Measurements from ENCODE around the gene ZNF786.

The ZNF786 gene

GRCh38 chr7:149130572-149131198, 40.2 kb upstream of the ZNF786 start:
- no peak overlapping the region for H2BK12ac ChIP-seq (ENCODE audit: low read length)
- H3K36me3 ChIP-seq (replicated peaks in 1 of 2; ENCODE audit: control insufficient read depth in 2 of 2, insufficient read depth in 2 of 2, low read length in 2 of 2), result peaks cover 4 to 51% of the 10 kb centered on the region in 2 donors
- no peak for DNase-seq (ENCODE audit: low spot score)
- peaks cover 3% of the 10 kb centered on the region in 2 donors for H3K4me1 ChIP-seq (ENCODE audit: control insufficient read depth in 2 of 2, insufficient read depth in 1 of 2, low read depth in 1 of 2, low read length in 2 of 2)
- H2AFZ ChIP-seq (ENCODE audit: low read length), result no peak overlapping the region
- H2BK120ac ChIP-seq (ENCODE audit: low read depth, low read length), result no peak overlapping the region
- no CpG with 5 or more reads among the region's 5 CpGs for WGBS, 2 donors (ENCODE audit: extremely low coverage in 2 of 2, insufficient read length in 2 of 2, insufficient replicate concordance in 1 of 2)
- no peak overlapping the region for H3K4me3 ChIP-seq (ENCODE audit: low read length in 2 of 2)
- H3K23ac ChIP-seq (ENCODE audit: low read depth, low read length, poor library complexity), result no peak overlapping the region
- no peak overlapping the region for H3K4me2 ChIP-seq (ENCODE audit: insufficient read depth, low read length, poor library complexity, severe bottlenecking)
- H3K4ac ChIP-seq (ENCODE audit: low read length), result no peak overlapping the region
- no peak overlapping the region for H3K27ac ChIP-seq (replicated peaks; ENCODE audit: low read length)
- no peak overlapping the region for H2BK15ac ChIP-seq (ENCODE audit: low read length)
- peaks cover 8% of the 10 kb centered on the region for H3K79me1 ChIP-seq (ENCODE audit: low read depth, low read length)
- no peak overlapping the region for H2AK5ac ChIP-seq (ENCODE audit: low read depth, low read length)
- no peak overlapping the region for H3K9ac ChIP-seq (ENCODE audit: low read depth, low read length, poor library complexity)
- H3K14ac ChIP-seq (ENCODE audit: low read length), result no peak overlapping the region
- peaks cover 4 to 14% of the 10 kb centered on the region in 2 donors for H3K9me3 ChIP-seq (replicated peaks in 1 of 2; ENCODE audit: control insufficient read depth in 2 of 2, insufficient read depth in 1 of 2, low read depth in 1 of 2, low read length in 2 of 2)
- H2BK5ac ChIP-seq (ENCODE audit: low read length), result no peak overlapping the region
- no peak overlapping the region for H4K8ac ChIP-seq (ENCODE audit: low read depth, low read length)
- H4K91ac ChIP-seq (ENCODE audit: low read depth, low read length, poor library complexity), result no peak overlapping the region
- no peak overlapping the region for H3K18ac ChIP-seq (ENCODE audit: low read length)
- no peaks in the 10 kb centered on the region for H3K27me3 ChIP-seq (ENCODE audit: control insufficient read depth in 3 of 3, insufficient read depth in 3 of 3, low read depth in 1 of 3, low read length in 3 of 3)

GRCh38 chr7:149126662-149127266, 36.2 kb upstream of the ZNF786 start:
- peak overlapping the region; percentile 65 for H4K8ac ChIP-seq (ENCODE audit: low read depth, low read length)
- H2BK15ac ChIP-seq (ENCODE audit: low read length), result peak overlapping the region; percentile 75
- H2BK5ac ChIP-seq (ENCODE audit: low read length), result peak overlapping the region; percentile 87
- H3K4ac ChIP-seq (ENCODE audit: low read length), result peak overlapping the region; percentile 66
- no CpG with 5 or more reads among the region's 48 CpGs for WGBS, 2 donors (ENCODE audit: extremely low coverage in 2 of 2, insufficient read length in 2 of 2, insufficient replicate concordance in 1 of 2)
- H2BK12ac ChIP-seq (ENCODE audit: low read length), result no peak overlapping the region
- peak overlapping the region; percentile 97 for H2AFZ ChIP-seq (ENCODE audit: low read length)
- H3K79me1 ChIP-seq (ENCODE audit: low read depth, low read length), result peaks cover 8% of the 10 kb centered on the region
- peak overlapping the region; percentile 99 for H3K9ac ChIP-seq (ENCODE audit: low read depth, low read length, poor library complexity)
- H2AK5ac ChIP-seq (ENCODE audit: low read depth, low read length), result peak overlapping the region; percentile 83
- H3K27me3 ChIP-seq (ENCODE audit: control insufficient read depth in 3 of 3, insufficient read depth in 3 of 3, low read depth in 1 of 3, low read length in 3 of 3), result no peaks in the 10 kb centered on the region
- H3K23ac ChIP-seq (ENCODE audit: low read depth, low read length, poor library complexity), result peak overlapping the region; percentile 99
- H3K4me2 ChIP-seq (ENCODE audit: insufficient read depth, low read length, poor library complexity, severe bottlenecking), result peak overlapping the region; percentile 69
- H2BK120ac ChIP-seq (ENCODE audit: low read depth, low read length), result no peak overlapping the region
- H3K9me3 ChIP-seq (replicated peaks in 1 of 2; ENCODE audit: control insufficient read depth in 2 of 2, insufficient read depth in 1 of 2, low read depth in 1 of 2, low read length in 2 of 2), result peaks cover 6 to 14% of the 10 kb centered on the region in 2 donors
- DNase-seq (ENCODE audit: low spot score), result no peak
- H3K4me3 ChIP-seq (ENCODE audit: low read length in 2 of 2), result peak overlapping the region; percentile 82 to 96
- H3K18ac ChIP-seq (ENCODE audit: low read length), result peak overlapping the region; percentile 99
- peak overlapping the region; percentile 78 for H3K27ac ChIP-seq (replicated peaks; ENCODE audit: low read length)
- H3K14ac ChIP-seq (ENCODE audit: low read length), result peak overlapping the region; percentile 97
- peaks cover 4 to 27% of the 10 kb centered on the region in 2 donors for H3K36me3 ChIP-seq (replicated peaks in 1 of 2; ENCODE audit: control insufficient read depth in 2 of 2, insufficient read depth in 2 of 2, low read length in 2 of 2)
- H4K91ac ChIP-seq (ENCODE audit: low read depth, low read length, poor library complexity), result peak overlapping the region; percentile 95
- H3K4me1 ChIP-seq (ENCODE audit: control insufficient read depth in 2 of 2, insufficient read depth in 1 of 2, low read depth in 1 of 2, low read length in 2 of 2), result peaks cover 3% of the 10 kb centered on the region in 2 donors

GRCh38 chr7:149125863-149126661, 35.5 kb upstream of the ZNF786 start, which contains the start of gene ZNF425:
Gene ZNF425, minus strand, starts transcription at chr7:149126324. Its CDS starts 111 bp downstream, at chr7:149126213.
- Histone ChIP-seq H3K4me2 (ENCODE audit: insufficient read depth, low read length, poor library complexity, severe bottlenecking) (peak within 1 kb of the TSS; percentile 75), H3K4ac (ENCODE audit: low read length) (peak within 1 kb of the TSS; percentile 93), H3K14ac (ENCODE audit: low read length) (peak within 1 kb of the TSS; percentile 97), H3K23ac (ENCODE audit: low read depth, low read length, poor library complexity) (peak within 1 kb of the TSS; percentile 99), H3K9me3 (replicated peaks in 1 of 2; ENCODE audit: control insufficient read depth in 2 of 2, insufficient read depth in 1 of 2, low read depth in 1 of 2, low read length in 2 of 2) (peaks cover 6 to 11% of the 10 kb centered on the region in 2 donors), H3K4me1 (ENCODE audit: control insufficient read depth in 2 of 2, insufficient read depth in 1 of 2, low read depth in 1 of 2, low read length in 2 of 2) (peaks cover 3% of the 10 kb centered on the region in 2 donors), H2BK12ac (ENCODE audit: low read length) (peak within 1 kb of the TSS; percentile 22), H2BK5ac (ENCODE audit: low read length) (peak within 1 kb of the TSS; percentile 87), H2BK120ac (ENCODE audit: low read depth, low read length) (no peak within 1 kb of the TSS), H4K8ac (ENCODE audit: low read depth, low read length) (peak within 1 kb of the TSS; percentile 65), H3K27ac (replicated peaks; ENCODE audit: low read length) (peak within 1 kb of the TSS; percentile 78), H2AFZ (ENCODE audit: low read length) (peak within 1 kb of the TSS; percentile 97), H3K18ac (ENCODE audit: low read length) (peak within 1 kb of the TSS; percentile 99), H3K79me1 (ENCODE audit: low read depth, low read length) (peaks cover 8% of the 10 kb centered on the region), H3K4me3 (ENCODE audit: low read length in 2 of 2) (peak within 1 kb of the TSS; percentile 82 to 96), H3K36me3 (replicated peaks in 1 of 2; ENCODE audit: control insufficient read depth in 2 of 2, insufficient read depth in 2 of 2, low read length in 2 of 2) (peaks cover 4 to 20% of the 10 kb centered on the region in 2 donors), H3K27me3 (ENCODE audit: control insufficient read depth in 3 of 3, insufficient read depth in 3 of 3, low read depth in 1 of 3, low read length in 3 of 3) (no peaks in the 10 kb centered on the region), H2AK5ac (ENCODE audit: low read depth, low read length) (peak within 1 kb of the TSS; percentile 98), H2BK15ac (ENCODE audit: low read length) (peak within 1 kb of the TSS; percentile 75), H4K91ac (ENCODE audit: low read depth, low read length, poor library complexity) (peak within 1 kb of the TSS; percentile 95), H3K9ac (ENCODE audit: low read depth, low read length, poor library complexity) (peak within 1 kb of the TSS; percentile 100)
- DNase-seq (ENCODE audit: low spot score), result peak; percentile 91
- WGBS, 2 donors (ENCODE audit: extremely low coverage in 2 of 2, insufficient read length in 2 of 2, insufficient replicate concordance in 1 of 2), result no CpG with 5 or more reads among the region's 72 CpGs
